Parathyroid adenoma (tissue), 2 donors: ENCODE measurements around the gene GALNT10.
A peak's percentile ranks its signal among the peaks of the same experiment; 100 is the strongest.

Experiments used
- H2AFZ ChIP-seq: fragments of 300-600 bp; sonication (generic); one replicate; pipeline ENCODE4 v1.7.0; 2017; ENCODE audit warnings: antibody characterized with exemption, mild to moderate bottlenecking
- H3K27ac ChIP-seq: fragments of 300-600 bp; sonication (generic); one replicate; pipeline ENCODE4 v1.7.0; 2017
- H3K27me3 ChIP-seq: fragments of 300-600 bp; sonication (generic); one replicate; pipeline ENCODE4 v1.7.0; 2017; ENCODE audit warnings: low read length; ENCODE audit not compliant: control insufficient read depth, insufficient read depth
- H3K36me3 ChIP-seq: fragments of 300-600 bp; sonication (generic); one replicate; pipeline ENCODE4 v1.7.0; 2017; ENCODE audit warnings: low read length; ENCODE audit not compliant: control insufficient read depth, insufficient read depth
- H3K4me1 ChIP-seq: fragments of 300-600 bp; sonication (generic); one replicate; pipeline ENCODE4 v1.7.0; 2017; ENCODE audit warnings: control low read depth
- H3K4me2 ChIP-seq: fragments of 300-600 bp; sonication (generic); one replicate; pipeline ENCODE4 v1.7.0; 2017; ENCODE audit warnings: low read length
- H3K4me3 ChIP-seq: fragments of 300-600 bp; sonication (generic); one replicate; pipeline ENCODE4 v1.7.0; 2017; ENCODE audit warnings: low read depth, low read length
- H3K79me2 ChIP-seq: fragments of 300-600 bp; sonication (generic); one replicate; pipeline ENCODE4 v1.7.0; 2017; ENCODE audit warnings: control low read depth
- H3K9ac ChIP-seq: fragments of 300-600 bp; sonication (generic); one replicate; pipeline ENCODE4 v1.7.0; 2017; ENCODE audit warnings: mild to moderate bottlenecking
- H3K9me3 ChIP-seq: fragments of 300-600 bp; sonication (generic); one replicate; pipeline ENCODE4 v1.7.0; 2017; ENCODE audit warnings: low read length; ENCODE audit not compliant: control insufficient read depth
- TF ChIP-seq, protein P1 (sequence below): fragments of 300-600 bp; sonication (generic); IDR thresholded peaks from one replicate; pipeline ENCODE4 v1.7.0; 2017; ENCODE audit warnings: antibody characterized with exemption, mild to moderate bottlenecking
- donor health status: primary hyperparathyroidism.

The GALNT10 gene

DNA sequence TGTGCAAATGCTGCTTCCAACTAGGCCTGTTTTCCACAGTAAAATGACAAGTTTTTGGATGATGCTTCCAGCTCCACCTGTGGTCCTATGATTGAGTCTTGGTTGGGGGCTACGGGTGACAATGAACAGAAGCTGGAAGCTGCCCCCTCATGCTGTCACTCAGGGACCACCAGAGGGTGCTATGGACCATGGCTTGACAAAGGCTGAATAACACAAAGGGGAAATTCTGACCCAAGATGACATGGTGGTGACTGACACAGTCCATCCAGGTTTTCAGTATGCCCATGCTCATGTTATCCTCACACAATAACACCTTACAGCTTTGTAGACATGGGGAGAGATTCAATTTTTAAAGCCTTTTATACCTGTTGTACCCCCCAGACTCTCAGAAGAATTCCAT is 231.3 kb downstream of the GALNT10 start:
- Histone ChIP-seq H3K79me2 (no peaks in the 10 kb centered on the region), H3K9ac (no peak overlapping the region), H3K4me2 (no peak overlapping the region), H3K36me3 (no peaks in the 10 kb centered on the region), H2AFZ (no peak overlapping the region), H3K27me3 (no peaks in the 10 kb centered on the region), H3K27ac (no peak overlapping the region), H3K4me3 (no peak overlapping the region), H3K4me1 (no peaks in the 10 kb centered on the region), H3K9me3 (no peaks in the 10 kb centered on the region)
- TF ChIP-seq, protein P1, sequence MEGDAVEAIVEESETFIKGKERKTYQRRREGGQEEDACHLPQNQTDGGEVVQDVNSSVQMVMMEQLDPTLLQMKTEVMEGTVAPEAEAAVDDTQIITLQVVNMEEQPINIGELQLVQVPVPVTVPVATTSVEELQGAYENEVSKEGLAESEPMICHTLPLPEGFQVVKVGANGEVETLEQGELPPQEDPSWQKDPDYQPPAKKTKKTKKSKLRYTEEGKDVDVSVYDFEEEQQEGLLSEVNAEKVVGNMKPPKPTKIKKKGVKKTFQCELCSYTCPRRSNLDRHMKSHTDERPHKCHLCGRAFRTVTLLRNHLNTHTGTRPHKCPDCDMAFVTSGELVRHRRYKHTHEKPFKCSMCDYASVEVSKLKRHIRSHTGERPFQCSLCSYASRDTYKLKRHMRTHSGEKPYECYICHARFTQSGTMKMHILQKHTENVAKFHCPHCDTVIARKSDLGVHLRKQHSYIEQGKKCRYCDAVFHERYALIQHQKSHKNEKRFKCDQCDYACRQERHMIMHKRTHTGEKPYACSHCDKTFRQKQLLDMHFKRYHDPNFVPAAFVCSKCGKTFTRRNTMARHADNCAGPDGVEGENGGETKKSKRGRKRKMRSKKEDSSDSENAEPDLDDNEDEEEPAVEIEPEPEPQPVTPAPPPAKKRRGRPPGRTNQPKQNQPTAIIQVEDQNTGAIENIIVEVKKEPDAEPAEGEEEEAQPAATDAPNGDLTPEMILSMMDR, result peak; percentile 39

DNA sequence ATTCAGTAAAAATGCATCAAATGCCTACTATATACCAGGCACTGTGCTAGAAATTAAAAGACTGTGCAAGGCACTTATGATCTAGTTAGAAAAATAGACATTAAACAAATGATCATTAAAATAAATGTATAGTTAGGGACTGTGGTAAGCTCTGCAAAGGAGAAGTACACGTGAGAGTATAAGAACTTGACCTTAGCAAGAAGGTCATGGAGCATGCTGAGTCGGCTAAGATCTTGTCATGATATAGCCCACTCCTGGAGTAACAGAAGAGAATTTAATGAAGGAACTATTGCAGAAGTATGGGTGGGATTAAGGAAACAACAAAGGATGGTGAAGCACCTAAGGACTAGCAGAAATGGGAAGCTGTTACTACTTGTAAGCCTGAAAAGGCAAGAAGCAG is 231.8 kb downstream of the GALNT10 start:
- H3K9ac ChIP-seq, result no peak overlapping the region
- H3K9me3 ChIP-seq, result no peaks in the 10 kb centered on the region
- H3K4me3 ChIP-seq, result no peak overlapping the region
- H3K36me3 ChIP-seq, result no peaks in the 10 kb centered on the region
- no peak overlapping the region for H2AFZ ChIP-seq
- H3K79me2 ChIP-seq, result no peaks in the 10 kb centered on the region
- H3K27ac ChIP-seq, result no peak overlapping the region
- no peak overlapping the region for H3K4me2 ChIP-seq
- no peaks in the 10 kb centered on the region for H3K4me1 ChIP-seq
- H3K27me3 ChIP-seq, result no peaks in the 10 kb centered on the region
- TF ChIP-seq, protein P1, result no peak

DNA sequence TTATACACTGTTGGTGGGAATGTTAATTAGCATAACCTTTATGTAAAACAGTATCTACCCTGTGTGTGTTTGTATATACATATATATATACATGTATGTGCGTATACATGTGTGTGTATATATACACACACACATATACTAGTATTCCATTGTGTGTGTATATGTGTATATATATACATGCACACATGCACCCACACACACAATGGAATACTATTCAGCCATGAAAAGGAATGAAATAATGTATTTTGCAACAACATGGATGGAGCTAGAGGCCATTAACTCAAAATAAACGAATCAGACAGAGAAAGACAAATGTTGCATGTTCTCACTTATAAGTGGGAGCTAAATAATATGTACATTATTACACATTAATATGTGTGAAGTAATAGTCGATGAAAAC is 237.7 kb downstream of the GALNT10 start:
- Histone ChIP-seq H3K27ac (no peak overlapping the region), H3K4me3 (no peak overlapping the region), H3K9me3 (no peaks in the 10 kb centered on the region), H3K4me1 (no peaks in the 10 kb centered on the region), H3K36me3 (no peaks in the 10 kb centered on the region), H2AFZ (no peak overlapping the region), H3K79me2 (no peaks in the 10 kb centered on the region), H3K4me2 (no peak overlapping the region), H3K27me3 (no peaks in the 10 kb centered on the region), H3K9ac (no peak overlapping the region)
- TF ChIP-seq, protein P1, result no peak

DNA sequence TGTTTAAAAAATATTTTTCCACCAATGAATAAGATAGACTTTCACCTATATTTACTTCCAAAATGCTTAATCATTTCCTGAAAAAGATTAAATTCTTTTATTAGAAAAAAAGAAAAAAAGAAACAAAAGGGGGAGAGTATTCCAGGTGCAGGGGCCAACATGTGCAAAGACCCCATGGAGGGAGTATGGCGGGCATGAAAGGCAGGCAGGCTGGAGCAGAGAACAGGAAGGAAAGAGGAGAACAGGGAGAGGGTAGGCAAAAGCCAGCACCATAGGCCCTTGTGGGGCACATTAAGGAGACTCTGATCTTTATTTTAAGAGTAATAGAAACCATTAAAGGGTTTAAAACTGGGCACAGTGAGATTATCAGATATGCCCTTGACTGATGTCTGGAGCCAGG is 238.8 kb downstream of the GALNT10 start:
- no peak overlapping the region for H2AFZ ChIP-seq
- no peaks in the 10 kb centered on the region for H3K4me1 ChIP-seq
- H3K36me3 ChIP-seq, result no peaks in the 10 kb centered on the region
- TF ChIP-seq, protein P1, result no peak
- H3K9me3 ChIP-seq, result no peaks in the 10 kb centered on the region
- H3K4me2 ChIP-seq, result no peak overlapping the region
- no peak overlapping the region for H3K9ac ChIP-seq
- H3K27ac ChIP-seq, result no peak overlapping the region
- H3K27me3 ChIP-seq, result no peaks in the 10 kb centered on the region
- no peak overlapping the region for H3K4me3 ChIP-seq
- H3K79me2 ChIP-seq, result no peaks in the 10 kb centered on the region

DNA sequence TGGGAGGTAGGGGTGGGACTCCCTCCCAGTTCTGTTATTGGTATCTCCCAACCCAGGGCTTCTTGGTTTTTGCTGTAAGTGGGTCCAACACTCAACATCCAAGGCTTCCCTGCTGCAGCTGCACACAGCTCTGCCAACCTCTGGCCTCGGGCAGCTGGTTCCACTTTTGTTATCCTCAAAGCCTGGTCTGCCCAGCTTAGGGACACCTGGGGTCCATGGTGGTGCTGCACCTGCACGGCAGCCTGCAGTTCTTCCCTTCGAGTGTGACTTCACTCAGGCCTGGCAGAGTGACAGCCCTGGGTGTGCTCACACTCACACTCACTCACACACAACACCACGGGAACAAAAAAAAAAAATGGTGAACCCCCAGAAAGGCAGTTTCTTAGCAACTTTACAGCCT is 239.9 kb downstream of the GALNT10 start:
- Histone ChIP-seq H3K27me3 (no peaks in the 10 kb centered on the region), H3K4me2 (no peak overlapping the region), H3K27ac (no peak overlapping the region), H3K4me1 (no peaks in the 10 kb centered on the region), H3K9me3 (no peaks in the 10 kb centered on the region), H2AFZ (no peak overlapping the region), H3K79me2 (no peaks in the 10 kb centered on the region), H3K9ac (no peak overlapping the region), H3K36me3 (no peaks in the 10 kb centered on the region), H3K4me3 (no peak overlapping the region)
- TF ChIP-seq, protein P1, result no peak
